Endothelial cell of umbilical vein (primary cell): ENCODE measurements around the gene OR2W3.

Experiments used
- CTCF ChIP-seq, 2 donors: IDR thresholded peaks; 1 replicate in 1 of 2; 2 replicates in 1 of 2; pipeline ENCODE4 v1.5.1; 2011; ENCODE audit warnings: low read length in 2 of 2, mild to moderate bottlenecking in 2 of 2, moderate library complexity in 2 of 2, control low read depth in 1 of 2, inconsistent platforms in 1 of 2, low read depth in 1 of 2; ENCODE audit not compliant: insufficient read depth in 1 of 2; ENCODE audit errors: extremely low read depth in 1 of 2
- FOS ChIP-seq: IDR thresholded peaks from 2 replicates; pipeline ENCODE4 v1.6.1; 2011; ENCODE audit warnings: mild to moderate bottlenecking, low read length, moderate library complexity, borderline replicate concordance; ENCODE audit not compliant: insufficient read depth
- MAX ChIP-seq: IDR thresholded peaks from 2 replicates; pipeline ENCODE4 v1.6.1; 2011; ENCODE audit not compliant: insufficient read depth, insufficient read length
- MYC ChIP-seq: IDR thresholded peaks from one replicate; pipeline ENCODE4 v1.6.1; 2011; ENCODE audit warnings: mild to moderate bottlenecking, low read depth, low read length
- POLR2AphosphoS5 ChIP-seq: IDR thresholded peaks from 2 replicates; pipeline ENCODE4 v1.6.1; 2012; ENCODE audit warnings: low read depth, mild to moderate bottlenecking, control low read depth, low read length, moderate library complexity; ENCODE audit not compliant: insufficient read depth

GRCh38 chr1:247933989-247934388, 38.6 kb downstream of the OR2W3 start:
- no peak for TF ChIP-seq CTCF (IDR thresholded peaks at IDR 0.05; ENCODE audit: extremely low read depth in 1 of 2, insufficient read depth in 1 of 2, low read depth in 1 of 2, low read length in 2 of 2)
- no peak for TF ChIP-seq MAX
- TF ChIP-seq MYC: no peak
- TF ChIP-seq FOS: no peak
- no peak for TF ChIP-seq POLR2AphosphoS5
